ENCODE measurements around the gene WDR1. TPM values are rescaled to one million over a fixed set of nuclear protein-coding genes. Genes with fewer than 3 reads are reported as not detected.

WDR1 gene
- total RNA-seq, 1 experiment from 2014 or later, result 227 TPM

GRCh38 chr4:10041036-10041435 is 75.6 kb downstream of the WDR1 start:
- Histone ChIP-seq H3K27me3 (replicated peaks; ENCODE audit: insufficient read depth, low read depth, low read length, poor library complexity) (peaks cover 28% of the 10 kb centered on the region), H3K9me3 (ENCODE audit: low read depth, low read length, poor library complexity, severe bottlenecking) (no peaks in the 10 kb centered on the region), H3K4me3 (ENCODE audit: low read depth, low read length, poor library complexity, severe bottlenecking) (no peak overlapping the region), H3K27ac (ENCODE audit: low read depth, low read length, poor library complexity, severe bottlenecking) (no peak overlapping the region), H3K4me1 (ENCODE audit: insufficient read depth, low read length, poor library complexity, severe bottlenecking) (no peaks in the 10 kb centered on the region), H3K36me3 (ENCODE audit: insufficient read depth, low read length, poor library complexity, severe bottlenecking) (no peaks in the 10 kb centered on the region)
- no peak for DNase-seq (ENCODE audit: low spot score)
- TF ChIP-seq EZH2 (IDR thresholded peaks at IDR 0.05; ENCODE audit: borderline replicate concordance, low read depth, low read length, poor library complexity, severe bottlenecking) (no peak), CTCF (conservative IDR thresholded peaks at IDR 0.05; ENCODE audit: low read depth, low read length) (no peak)
- ChIA-PET CTCF (no interaction called here), POLR2A (ENCODE audit: low non-redundant PET) (no interaction called here)
- no TSS peak for BruUV-seq (replicated peaks)
- intact Hi-C loops (cut with micrococcal nuclease; ENCODE audit: unreplicated experiment), result no loop called here

DNA sequence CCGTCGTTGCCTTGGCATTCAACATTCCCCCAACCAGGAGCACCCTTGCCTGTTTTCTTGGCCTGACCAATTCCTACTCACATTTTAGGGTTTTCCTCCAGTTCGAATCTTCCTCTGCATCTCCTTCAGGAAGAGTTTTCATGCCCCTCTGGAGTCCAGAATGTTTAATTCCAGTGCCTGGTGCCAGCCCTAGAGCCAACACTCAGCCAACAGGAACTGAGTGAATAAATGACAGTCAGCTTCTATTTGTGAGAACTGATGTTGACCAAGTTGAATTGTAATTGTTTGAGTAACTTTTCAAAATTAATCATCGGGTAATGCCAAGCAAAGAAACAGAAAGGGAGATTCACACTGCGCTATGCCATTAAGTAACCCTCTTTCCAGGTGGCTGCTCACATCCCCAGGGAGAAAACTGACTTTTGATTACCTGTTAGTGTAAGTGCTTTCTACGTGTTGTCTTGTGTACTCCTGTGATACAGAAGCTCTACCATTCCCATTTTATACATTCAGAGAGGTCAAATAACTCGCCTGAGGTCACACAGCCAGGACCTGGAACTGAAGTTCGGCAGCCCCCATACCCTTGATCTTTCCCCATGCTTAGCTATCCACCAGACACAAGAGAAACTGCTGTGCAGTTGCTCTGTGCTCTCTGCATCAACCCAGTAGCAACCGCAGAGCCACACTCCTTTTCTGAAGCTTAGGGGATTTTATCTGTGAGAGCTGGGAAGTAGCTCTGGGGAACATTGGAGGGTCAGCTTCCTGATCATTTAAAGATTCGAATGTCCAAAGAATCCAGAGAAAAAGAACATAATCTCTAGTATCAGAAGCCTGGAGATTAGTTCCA is 76.3 kb downstream of the WDR1 start:
- H3K9me3 ChIP-seq (ENCODE audit: low read depth, low read length, poor library complexity, severe bottlenecking), result no peaks in the 10 kb centered on the region
- TF ChIP-seq CTCF (conservative IDR thresholded peaks at IDR 0.05; ENCODE audit: low read depth, low read length) (no peak), EZH2 (IDR thresholded peaks at IDR 0.05; ENCODE audit: borderline replicate concordance, low read depth, low read length, poor library complexity, severe bottlenecking) (no peak)
- H3K27me3 ChIP-seq (replicated peaks; ENCODE audit: insufficient read depth, low read depth, low read length, poor library complexity), result peaks cover 28% of the 10 kb centered on the region
- H3K36me3 ChIP-seq (ENCODE audit: insufficient read depth, low read length, poor library complexity, severe bottlenecking), result no peaks in the 10 kb centered on the region
- ChIA-PET CTCF (no interaction called here), POLR2A (ENCODE audit: low non-redundant PET) (no interaction called here)
- H3K4me3 ChIP-seq (ENCODE audit: low read depth, low read length, poor library complexity, severe bottlenecking), result no peak overlapping the region
- BruUV-seq (replicated peaks), result no TSS peak
- intact Hi-C loops (cut with micrococcal nuclease; ENCODE audit: unreplicated experiment), result no loop called here
- H3K4me1 ChIP-seq (ENCODE audit: insufficient read depth, low read length, poor library complexity, severe bottlenecking), result no peaks in the 10 kb centered on the region
- DNase-seq (ENCODE audit: low spot score), result no peak
- no peak overlapping the region for H3K27ac ChIP-seq (ENCODE audit: low read depth, low read length, poor library complexity, severe bottlenecking)

GRCh38 chr4:10036807-10037342 is 79.7 kb downstream of the WDR1 start:
- intact Hi-C loops (cut with micrococcal nuclease; ENCODE audit: unreplicated experiment), result no loop called here
- Histone ChIP-seq H3K4me1 (ENCODE audit: insufficient read depth, low read length, poor library complexity, severe bottlenecking) (no peaks in the 10 kb centered on the region), H3K36me3 (ENCODE audit: insufficient read depth, low read length, poor library complexity, severe bottlenecking) (no peaks in the 10 kb centered on the region), H3K9me3 (ENCODE audit: low read depth, low read length, poor library complexity, severe bottlenecking) (no peaks in the 10 kb centered on the region), H3K27ac (ENCODE audit: low read depth, low read length, poor library complexity, severe bottlenecking) (no peak overlapping the region), H3K4me3 (ENCODE audit: low read depth, low read length, poor library complexity, severe bottlenecking) (no peak overlapping the region), H3K27me3 (replicated peaks; ENCODE audit: insufficient read depth, low read depth, low read length, poor library complexity) (peaks cover 43% of the 10 kb centered on the region)
- no peak for DNase-seq (ENCODE audit: low spot score)
- CTCF ChIA-PET, result no interaction called here
- TF ChIP-seq CTCF (conservative IDR thresholded peaks at IDR 0.05; ENCODE audit: low read depth, low read length) (no peak), EZH2 (IDR thresholded peaks at IDR 0.05; ENCODE audit: borderline replicate concordance, low read depth, low read length, poor library complexity, severe bottlenecking) (no peak)
- no TSS peak for BruUV-seq (replicated peaks)
- POLR2A ChIA-PET (ENCODE audit: low non-redundant PET), result no interaction called here
